GM23248 (cell line): ENCODE data around the gene SETD7. TPM values are rescaled to one million over a fixed set of nuclear protein-coding genes. Genes with fewer than 3 reads are reported as not detected.

Source experiments
- DNase-seq: peaks from one replicate; pipeline ENCODE4 v3.0.0-alpha.2; 2015
- H2AFZ ChIP-seq: fragments of 200-600 bp; sonication (generic); 2 replicates; pipeline ENCODE4 v1.6.1; 2016; ENCODE audit warnings: antibody characterized with exemption
- H3F3A ChIP-seq: fragments of 200-600 bp; sonication (generic); 2 replicates; pipeline ENCODE4 v1.6.1; 2016; ENCODE audit warnings: mild to moderate bottlenecking, antibody characterized with exemption, mixed run types; ENCODE audit not compliant: insufficient read depth
- H3K27ac ChIP-seq: fragments of 200-600 bp; sonication (generic); 2 replicates; pipeline ENCODE4 v1.5.1; 2016; ENCODE audit warnings: mild to moderate bottlenecking
- H3K27me3 ChIP-seq: fragments of 200-600 bp; sonication (generic); replicated peaks from 2 replicates; pipeline ENCODE4 v1.6.1; 2016; ENCODE audit warnings: mild to moderate bottlenecking; ENCODE audit not compliant: insufficient read depth
- H3K36me3 ChIP-seq: fragments of 200-600 bp; sonication (generic); 2 replicates; pipeline ENCODE4 v1.6.1; 2016; ENCODE audit warnings: low read depth, mild to moderate bottlenecking
- H3K4me1 ChIP-seq: fragments of 200-600 bp; sonication (generic); 2 replicates; pipeline ENCODE4 v1.6.1; 2016; ENCODE audit warnings: mild to moderate bottlenecking; ENCODE audit not compliant: insufficient read depth
- H3K4me2 ChIP-seq: fragments of 200-600 bp; sonication (generic); one replicate; pipeline ENCODE4 v1.6.1; 2016; ENCODE audit warnings: mild to moderate bottlenecking; ENCODE audit not compliant: unreplicated experiment
- H3K4me3 ChIP-seq: fragments of 200-600 bp; sonication (generic); 2 replicates; pipeline ENCODE4 v1.5.1; 2016; ENCODE audit warnings: mild to moderate bottlenecking
- H3K79me2 ChIP-seq: fragments of 200-600 bp; sonication (generic); 2 replicates; pipeline ENCODE4 v1.6.1; 2016; ENCODE audit warnings: mild to moderate bottlenecking; ENCODE audit not compliant: insufficient read depth
- H3K9ac ChIP-seq: fragments of 200-600 bp; sonication (generic); 2 replicates; pipeline ENCODE4 v1.6.1; 2016; ENCODE audit warnings: mild to moderate bottlenecking
- H3K9me2 ChIP-seq: fragments of 200-600 bp; sonication (generic); 2 replicates; pipeline ENCODE4 v1.6.1; 2016; ENCODE audit warnings: mixed run types, mild to moderate bottlenecking, moderate library complexity; ENCODE audit not compliant: insufficient read depth
- H3K9me3 ChIP-seq: fragments of 200-600 bp; sonication (generic); one replicate; pipeline ENCODE4 v1.6.1; 2017; ENCODE audit warnings: low read depth
- H4K20me1 ChIP-seq: fragments of 200-600 bp; sonication (generic); 2 replicates; pipeline ENCODE4 v1.6.0; 2016; ENCODE audit not compliant: insufficient read depth
- EZH2 ChIP-seq: fragments of 200-600 bp; sonication (generic); IDR thresholded peaks from 2 replicates; pipeline ENCODE4 v1.6.1; 2018; ENCODE audit warnings: antibody characterized with exemption, mild to moderate bottlenecking; ENCODE audit not compliant: insufficient read depth, poor library complexity, severe bottlenecking
- EZH2phosphoT487 ChIP-seq: fragments of 200-600 bp; sonication (generic); IDR thresholded peaks from 2 replicates; pipeline ENCODE4 v1.6.1; 2018; ENCODE audit warnings: antibody characterized with exemption, moderate library complexity, mild to moderate bottlenecking, low read depth; ENCODE audit not compliant: insufficient read depth
- WGBS, 2 experiments: methylation state at CpG; one replicate each; pipeline ENCODE4 v1.1.6; 2015 to 2017; ENCODE audit warnings: low lambda C conversion rate in 2 of 2, low coverage in 1 of 2; ENCODE audit errors: missing lambda C conversion rate in 2 of 2; 5-methylcytosine and 5-hydroxymethylcytosine counted together
- in situ Hi-C: fragments of 300-500 bp; cut with MboI; formaldehyde crosslinking; loops from 2 replicates; pipeline ENCODE4 v1.15.0; 2020
- polyA plus RNA-seq: library from polyadenylated mRNA; unstranded; fragments of >200 nt; fragmentation: Nextera tagmentation; extraction: Ambion mirVana; gene quantifications from 2 replicates; pipeline ENCODE4 v1.2.1, GENCODE V29; 2016
- total RNA-seq: library from RNA; depleted of rRNA; stranded (reverse); fragments of >200 nt; shearing (Covaris generic); gene quantifications from 2 replicates; pipeline ENCODE4 v1.2.3, GENCODE V29; 2014

Gene SETD7
- total and polyA plus RNA-seq, 2 experiments from 2014 or later = 34.0 to 82.5 TPM

DNA sequence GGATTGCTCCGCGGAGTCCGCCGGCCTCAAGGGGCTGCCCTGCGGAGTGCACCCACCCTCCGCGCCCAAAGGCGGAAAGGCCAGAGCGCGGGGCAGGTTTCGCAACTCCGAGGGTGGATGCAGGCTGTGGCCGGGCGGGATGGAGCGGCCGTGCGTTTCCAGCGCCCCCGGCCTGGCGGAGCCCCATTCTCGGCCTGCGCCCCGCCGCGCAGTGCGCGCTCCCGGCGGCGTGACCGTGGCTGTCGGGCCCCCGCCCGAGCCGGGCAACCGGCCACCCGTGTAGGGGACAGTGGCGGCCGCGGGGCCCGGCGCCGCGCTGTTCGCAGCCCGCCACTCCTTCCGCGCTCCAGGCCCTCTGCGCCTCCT is 331 bp downstream of the SETD7 start:
- Histone ChIP-seq H3K27ac (peak overlapping the region; percentile 85), H3K27me3 (peaks cover 23% of the 10 kb centered on the region), H3K4me2 (peak overlapping the region; percentile 98), H3K4me1 (peaks cover 38% of the 10 kb centered on the region), H3K9ac (peak overlapping the region; percentile 94), H3K79me2 (peaks cover 44% of the 10 kb centered on the region), H3F3A (peaks cover 23% of the 10 kb centered on the region), H3K9me2 (no peaks in the 10 kb centered on the region), H3K36me3 (no peaks in the 10 kb centered on the region), H3K9me3 (no peaks in the 10 kb centered on the region), H3K4me3 (peak overlapping the region; percentile 88), H2AFZ (peak overlapping the region; percentile 92), H4K20me1 (no peaks in the 10 kb centered on the region)
- WGBS, 2 experiments = 1% methylated on average over 28 to 34 of the region's 49 CpGs
- in situ Hi-C loops = no loop called here
- DNase-seq = peak; percentile 78
- TF ChIP-seq EZH2phosphoT487 = no peak
- TF ChIP-seq EZH2 = no peak

DNA sequence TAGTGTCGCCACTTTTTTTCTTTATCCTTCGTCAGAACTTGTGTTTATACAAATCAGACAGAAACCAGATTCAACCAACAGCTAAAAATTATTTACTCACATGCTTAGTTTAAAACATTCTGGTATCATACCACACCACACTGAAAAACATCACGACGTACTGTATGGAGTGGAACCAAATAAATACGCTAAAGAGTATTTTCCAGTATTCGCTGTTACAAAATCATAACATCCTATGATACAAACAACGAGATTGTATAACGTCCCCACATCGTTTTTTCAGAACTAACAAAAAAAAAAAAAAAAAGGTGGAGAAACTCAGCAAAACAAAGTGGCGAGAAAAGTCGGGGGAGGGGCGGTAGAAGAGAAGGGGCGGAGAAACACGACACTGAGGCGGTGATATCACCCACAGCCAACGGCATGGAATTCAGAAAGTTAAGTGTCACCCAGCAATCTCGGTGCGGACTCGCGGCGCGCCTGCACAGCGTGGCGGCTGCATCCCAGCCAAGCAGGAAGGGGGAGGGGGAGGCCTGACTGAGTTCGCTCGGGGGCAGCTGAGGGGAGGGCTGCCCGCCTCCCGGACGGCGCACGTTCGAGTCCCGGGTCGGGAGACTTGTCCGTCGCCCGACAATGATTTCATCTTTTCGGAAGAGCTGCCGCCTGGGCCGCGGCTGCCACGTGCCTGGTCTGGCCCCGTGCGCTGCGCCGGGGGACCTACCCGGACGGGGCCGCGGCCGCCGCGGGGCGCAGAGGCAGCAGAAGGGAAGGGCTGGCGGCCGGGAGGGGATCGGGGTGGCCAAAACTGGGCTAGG is 920 bp downstream of the SETD7 start:
- Histone ChIP-seq H3K9me3 (no peaks in the 10 kb centered on the region), H3K9me2 (no peaks in the 10 kb centered on the region), H3K27ac (peak overlapping the region; percentile 85), H3K9ac (peak overlapping the region; percentile 94), H3K79me2 (peaks cover 49% of the 10 kb centered on the region), H3K36me3 (no peaks in the 10 kb centered on the region), H3K4me1 (peaks cover 38% of the 10 kb centered on the region), H2AFZ (peak overlapping the region; percentile 92), H3K27me3 (peaks cover 23% of the 10 kb centered on the region), H3K4me2 (peak overlapping the region; percentile 98), H4K20me1 (no peaks in the 10 kb centered on the region), H3F3A (peaks cover 24% of the 10 kb centered on the region), H3K4me3 (peak overlapping the region; percentile 88)
- WGBS, 2 experiments = 1% methylated on average over 40 to 55 of the region's 57 CpGs
- DNase-seq = peak; percentile 96
- in situ Hi-C loops = no loop called here
- TF ChIP-seq EZH2 = no peak
- no peak for TF ChIP-seq EZH2phosphoT487

DNA sequence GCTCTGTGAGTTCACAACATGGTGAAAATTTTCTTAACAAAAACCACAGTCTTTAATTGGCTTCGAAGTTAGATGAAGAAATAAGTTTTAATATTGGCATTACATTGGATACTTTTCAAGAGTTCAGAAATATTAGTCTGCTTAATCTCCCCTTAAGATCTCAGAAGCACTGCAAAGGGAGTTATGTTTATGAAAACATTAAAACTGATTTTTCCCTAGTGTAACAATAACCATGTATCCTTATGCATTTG is 1.5 kb downstream of the SETD7 start:
- H3K79me2 ChIP-seq = peaks cover 55% of the 10 kb centered on the region
- TF ChIP-seq EZH2 = no peak
- TF ChIP-seq EZH2phosphoT487 = no peak

DNA sequence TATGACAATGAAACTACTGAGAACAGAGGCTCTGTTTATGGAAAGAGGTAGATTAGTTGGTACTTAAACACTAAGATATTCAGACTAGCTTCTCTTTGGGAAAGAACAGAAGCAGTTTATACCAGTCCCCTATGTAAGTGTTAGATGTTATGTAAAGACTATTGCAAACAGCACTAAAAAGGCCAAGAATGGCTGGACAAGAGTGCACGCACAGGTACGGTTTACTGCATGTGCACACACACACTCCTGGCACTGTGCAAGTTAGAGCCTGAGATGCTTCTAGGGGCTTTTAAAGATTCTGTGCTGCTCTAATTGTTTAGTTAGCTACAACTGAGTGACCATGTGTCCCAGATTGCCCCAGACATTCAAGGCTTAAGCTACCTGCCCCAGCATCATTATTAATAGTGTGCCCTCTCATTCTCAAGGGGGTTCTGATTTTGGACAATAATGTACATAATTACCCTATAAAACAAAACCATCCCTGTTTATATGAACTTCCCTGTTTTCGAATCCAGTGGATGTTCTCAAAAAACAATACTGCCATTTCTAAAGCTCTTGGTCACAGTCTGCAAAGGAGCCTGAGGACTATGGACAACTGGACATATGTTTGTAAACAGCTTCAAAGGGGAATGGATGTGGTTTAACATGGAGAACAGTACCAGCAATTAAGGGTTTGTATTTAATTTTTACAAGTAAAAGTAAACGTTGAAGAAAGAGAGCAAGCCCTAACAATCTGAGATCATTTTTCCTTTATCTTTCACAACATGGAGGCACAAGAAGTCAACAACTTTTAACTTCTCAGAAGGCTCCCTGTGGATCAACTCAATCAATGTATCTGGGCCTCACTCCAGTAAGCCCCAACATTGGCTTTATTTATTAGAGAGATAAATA is 2.0 kb downstream of the SETD7 start:
- peaks cover 15% of the 10 kb centered on the region for H3K27me3 ChIP-seq
- H3K9ac ChIP-seq = peak overlapping the region; percentile 94
- no peaks in the 10 kb centered on the region for H4K20me1 ChIP-seq
- no peaks in the 10 kb centered on the region for H3K9me2 ChIP-seq
- H2AFZ ChIP-seq = peak overlapping the region; percentile 92
- in situ Hi-C loops = no loop called here
- peaks cover 38% of the 10 kb centered on the region for H3K4me1 ChIP-seq
- peak overlapping the region; percentile 88 for H3K4me3 ChIP-seq
- no peaks in the 10 kb centered on the region for H3K9me3 ChIP-seq
- H3K36me3 ChIP-seq = no peaks in the 10 kb centered on the region
- DNase-seq = peak; percentile 20
- H3F3A ChIP-seq = peaks cover 24% of the 10 kb centered on the region
- 44 to 49% methylated on average over 4 of the region's 4 CpGs for WGBS, 2 experiments
- TF ChIP-seq EZH2 = no peak
- TF ChIP-seq EZH2phosphoT487 = no peak
- peaks cover 61% of the 10 kb centered on the region for H3K79me2 ChIP-seq
- peak overlapping the region; percentile 85 for H3K27ac ChIP-seq
- peak overlapping the region; percentile 98 for H3K4me2 ChIP-seq

More for the DNA sequence above, 1.5 kb downstream of the SETD7 start:
- Histone ChIP-seq H3K4me1 (peaks cover 38% of the 10 kb centered on the region), H3K27me3 (peaks cover 20% of the 10 kb centered on the region), H3K9me2 (no peaks in the 10 kb centered on the region), H3K36me3 (no peaks in the 10 kb centered on the region), H3K4me3 (peak overlapping the region; percentile 88), H3K4me2 (peak overlapping the region; percentile 98), H3F3A (peaks cover 24% of the 10 kb centered on the region), H3K9me3 (no peaks in the 10 kb centered on the region), H2AFZ (peak overlapping the region; percentile 92), H4K20me1 (no peaks in the 10 kb centered on the region), H3K9ac (peak overlapping the region; percentile 94), H3K27ac (peak overlapping the region; percentile 85)
- in situ Hi-C loops = no loop called here
- 0% methylated on average over 1 of the region's 1 CpG for WGBS, 2 experiments
- no peak for DNase-seq
